NCI-H82 treated with DMSO at 0.1 percent for 48 hours (cell line): Measurements from ENCODE around the gene INPP4B.

Experiments
- DNase-seq: peaks from one replicate; lab custom pipeline; 2025; ENCODE audit not compliant: unreplicated experiment; lab: John Stamatoyannopoulos, UW

The INPP4B gene

DNA sequence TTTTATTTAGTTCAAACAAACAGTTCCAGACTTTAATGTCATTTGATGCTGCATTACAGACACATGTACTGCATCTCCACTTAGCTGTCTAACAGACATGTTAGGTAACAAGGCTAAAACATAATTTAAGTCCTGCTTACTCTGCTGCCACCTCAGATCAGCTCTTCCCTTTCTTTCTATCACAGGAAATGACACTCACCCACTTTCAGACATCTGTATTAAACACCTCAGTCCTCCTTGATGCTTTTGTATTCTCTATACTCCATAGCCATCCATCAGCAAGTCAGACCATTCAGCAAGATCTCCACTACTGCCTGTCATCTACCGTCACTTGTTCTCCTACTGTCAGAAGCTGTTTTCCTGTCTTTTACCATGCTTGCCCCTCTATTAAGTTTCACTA, 804.3 kb downstream of the INPP4B start:
- no peak for DNase-seq

DNA sequence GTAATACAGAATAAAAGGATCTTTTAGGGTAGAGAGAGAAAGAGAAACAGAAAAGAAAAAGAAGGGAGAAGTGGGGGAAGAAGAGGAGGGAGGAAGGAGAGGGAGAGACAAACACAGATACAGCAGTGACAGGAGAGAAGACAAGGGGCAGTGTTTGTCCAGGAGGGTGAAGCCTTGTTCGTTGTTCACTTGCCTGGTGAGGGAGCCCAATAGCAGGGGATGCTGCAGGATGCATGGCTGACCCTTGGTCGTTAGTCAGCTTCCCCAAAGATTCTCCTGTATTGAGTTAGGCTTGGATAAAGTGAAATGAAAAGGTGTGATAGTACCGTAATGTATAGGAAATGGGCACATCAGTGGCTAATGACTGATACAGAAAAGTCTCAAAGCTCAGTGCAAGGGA, 806.1 kb downstream of the INPP4B start:
- no peak for DNase-seq

DNA sequence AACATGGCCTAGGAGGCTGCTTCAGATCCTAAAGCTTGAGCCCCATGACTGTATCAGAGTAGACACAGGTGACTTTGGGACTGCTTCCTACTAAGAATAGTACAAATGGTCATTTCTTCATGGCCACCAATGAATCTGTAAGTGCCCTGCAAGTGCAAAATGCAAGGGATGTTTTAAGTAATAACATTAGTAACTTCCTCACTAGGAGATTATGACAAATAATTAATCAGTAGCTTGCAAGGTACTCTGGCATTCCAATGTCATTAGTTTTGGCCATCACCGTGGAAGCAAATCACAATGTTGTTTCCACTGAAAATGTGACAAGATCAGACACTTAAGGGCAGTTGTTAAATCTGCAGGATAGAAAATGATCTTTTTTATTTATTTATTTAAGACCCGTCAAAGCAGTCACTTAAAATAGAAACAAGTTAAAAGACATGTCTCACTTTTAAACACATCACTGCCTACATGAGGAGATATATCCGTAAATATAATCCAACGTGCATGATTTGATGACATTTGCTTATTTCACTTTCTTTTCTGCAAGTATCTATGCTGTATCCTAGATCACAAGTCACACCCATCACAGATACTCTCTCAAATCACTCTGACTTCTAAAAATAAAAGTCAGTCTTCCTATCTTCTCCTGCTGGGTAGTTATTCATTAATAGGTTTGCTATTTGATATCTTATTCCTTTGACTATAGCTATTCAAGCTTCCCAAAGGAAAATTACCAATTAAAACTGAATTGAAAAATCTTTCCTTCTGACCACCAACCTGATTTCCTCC, 809.1 kb downstream of the INPP4B start:
- DNase-seq: no peak

DNA sequence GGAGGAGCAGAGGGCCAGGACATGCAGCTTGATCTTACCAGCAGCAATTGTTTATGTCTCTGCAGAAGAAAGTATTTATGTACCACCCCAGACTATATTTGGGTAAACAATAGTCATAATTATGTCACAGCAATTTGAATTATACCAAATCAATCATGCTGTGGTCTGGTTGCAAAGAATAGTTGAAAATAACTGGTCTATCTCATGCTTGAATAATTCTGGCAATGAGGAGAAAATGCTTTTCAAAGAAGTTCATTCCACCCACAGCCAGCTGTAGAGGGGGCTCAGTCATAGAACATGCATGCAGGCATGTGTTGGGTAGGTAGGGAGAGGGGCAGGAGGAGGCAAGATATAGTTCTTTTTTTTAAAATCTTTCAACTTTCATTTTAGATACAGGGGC, 810.5 kb downstream of the INPP4B start:
- DNase-seq: no peak

DNA sequence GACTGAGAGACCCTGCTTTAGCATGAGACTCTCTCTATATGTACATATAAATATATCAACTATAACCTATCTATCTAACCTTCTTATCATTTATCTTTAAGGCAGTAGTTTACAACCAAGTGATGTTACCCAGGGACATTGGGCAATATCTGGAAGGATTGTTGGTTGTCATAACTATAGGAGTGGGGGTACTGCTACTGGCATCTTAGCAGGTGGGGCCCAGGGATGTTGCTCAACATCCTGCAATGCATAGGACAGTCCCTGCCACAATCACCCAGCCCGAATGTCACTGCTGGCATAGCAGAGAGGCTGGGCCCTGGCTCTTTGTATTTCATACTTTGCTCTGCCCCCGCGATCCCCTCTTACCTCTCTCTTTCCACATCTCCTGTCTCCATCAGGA, 812.0 kb downstream of the INPP4B start:
- DNase-seq: no peak

DNA sequence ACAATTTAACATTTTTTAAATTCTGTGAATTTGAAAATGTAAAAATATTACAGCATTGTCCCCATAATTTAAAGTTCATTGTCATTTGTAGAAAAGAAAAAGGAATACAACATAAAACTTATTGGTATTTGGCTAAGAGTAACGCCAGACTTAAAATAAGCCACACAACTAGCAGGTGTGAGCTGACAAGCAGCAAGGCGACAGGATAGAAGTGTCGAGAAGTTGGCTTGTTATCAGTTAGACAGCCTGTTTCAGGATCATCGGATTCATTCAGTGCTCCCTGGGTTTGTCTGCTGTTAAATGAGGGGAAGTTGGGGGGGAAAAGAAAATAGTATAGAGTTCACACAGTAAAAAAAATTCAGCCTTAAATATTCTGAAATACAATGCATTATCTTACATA, 816.1 kb downstream of the INPP4B start:
- no peak for DNase-seq

DNA sequence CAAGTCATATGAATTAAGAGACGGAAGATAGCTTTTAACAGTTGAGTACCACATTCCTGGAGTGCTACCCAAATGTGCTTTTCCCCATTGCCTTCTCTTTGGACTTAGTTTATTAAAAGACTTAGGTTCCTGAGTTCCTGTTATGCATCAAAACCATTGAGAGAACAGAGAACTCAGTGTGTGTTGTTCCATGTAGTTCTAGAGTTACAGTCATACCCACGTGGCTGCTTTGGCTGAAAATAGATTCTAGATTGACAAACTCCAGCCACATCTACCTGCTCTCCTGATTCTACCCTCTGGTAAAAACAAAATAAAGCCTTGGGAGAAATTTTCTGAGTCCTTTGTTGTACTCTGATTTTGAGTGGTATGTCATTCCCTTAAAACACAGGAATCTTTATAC, 824.3 kb downstream of the INPP4B start:
- no peak for DNase-seq

DNA sequence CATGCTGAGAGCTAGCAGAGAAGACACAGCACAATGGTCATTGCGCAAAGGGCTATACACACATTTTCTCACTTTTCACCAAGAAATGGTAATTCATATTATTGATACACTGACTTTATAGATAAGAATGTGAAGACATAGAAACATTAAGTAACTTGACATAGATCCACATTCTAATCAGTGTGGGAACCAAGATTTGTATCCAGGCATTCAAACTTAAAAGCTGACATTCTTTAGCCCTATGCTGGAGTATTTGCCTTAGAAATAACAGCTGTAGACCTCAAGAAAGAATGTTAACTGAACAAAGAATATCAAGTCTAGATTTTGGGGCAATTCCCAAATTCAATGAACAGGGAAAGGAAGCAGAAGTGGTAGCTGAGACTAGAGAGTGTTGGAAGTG, 824.9 kb downstream of the INPP4B start:
- no peak for DNase-seq

DNA sequence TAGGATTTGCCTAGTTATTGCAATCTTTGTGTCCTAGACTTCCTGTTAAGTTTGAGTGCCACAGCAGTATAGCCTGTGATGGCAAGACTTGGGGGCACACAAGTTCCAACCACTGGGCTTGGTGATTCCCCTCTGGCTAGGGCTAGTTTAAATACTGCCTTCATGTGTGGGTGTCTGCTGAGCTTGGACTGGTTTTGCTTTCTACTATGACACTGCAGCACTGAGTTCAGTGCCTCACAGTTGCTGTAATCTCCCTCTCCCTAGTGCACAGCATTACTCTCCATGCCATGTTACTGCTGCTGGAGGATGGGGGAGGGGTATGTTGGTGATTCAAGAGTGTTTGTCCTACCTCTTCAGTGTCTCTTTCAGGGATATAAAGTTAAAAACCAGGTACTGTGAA, 830.1 kb downstream of the INPP4B start:
- no peak for DNase-seq

DNA sequence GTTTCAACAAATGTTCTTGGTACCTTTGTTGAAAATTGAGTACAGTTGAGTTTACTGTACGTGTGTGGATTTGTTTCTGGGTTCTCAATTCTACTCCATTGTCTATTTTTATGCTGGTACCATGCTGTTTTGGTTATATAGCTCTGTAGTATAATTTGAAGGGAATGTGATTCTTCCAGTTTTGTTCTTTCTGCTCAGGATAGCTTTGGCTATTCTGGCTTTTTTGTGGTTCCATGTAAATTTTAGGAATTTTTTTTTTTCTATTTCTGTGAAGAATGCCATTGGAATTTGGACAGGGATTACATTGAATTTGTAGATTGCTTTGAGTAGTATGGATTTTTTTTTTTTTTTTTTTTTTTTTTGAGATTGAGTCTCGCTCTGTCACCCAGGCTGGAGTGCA, 836.4 kb downstream of the INPP4B start:
- DNase-seq: no peak

DNA sequence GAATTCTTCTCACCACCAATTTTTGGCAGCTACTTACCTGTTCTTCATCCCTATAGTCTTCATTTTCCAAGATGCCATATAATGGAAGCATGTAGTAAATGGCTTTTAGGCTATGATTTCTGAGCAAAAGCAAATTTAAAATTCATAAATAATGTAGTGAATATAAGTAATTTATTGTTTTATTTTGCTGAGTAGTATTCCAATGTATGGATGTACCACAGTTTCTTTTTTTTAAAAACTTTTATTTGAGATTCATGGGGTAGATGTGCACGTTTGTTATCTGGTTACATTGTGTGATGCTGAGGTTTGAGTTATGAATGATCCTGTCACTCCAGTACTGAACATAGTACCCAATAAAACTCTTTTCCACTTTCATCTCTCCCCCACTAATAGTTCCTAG, 840.6 kb downstream of the INPP4B start:
- DNase-seq: no peak

DNA sequence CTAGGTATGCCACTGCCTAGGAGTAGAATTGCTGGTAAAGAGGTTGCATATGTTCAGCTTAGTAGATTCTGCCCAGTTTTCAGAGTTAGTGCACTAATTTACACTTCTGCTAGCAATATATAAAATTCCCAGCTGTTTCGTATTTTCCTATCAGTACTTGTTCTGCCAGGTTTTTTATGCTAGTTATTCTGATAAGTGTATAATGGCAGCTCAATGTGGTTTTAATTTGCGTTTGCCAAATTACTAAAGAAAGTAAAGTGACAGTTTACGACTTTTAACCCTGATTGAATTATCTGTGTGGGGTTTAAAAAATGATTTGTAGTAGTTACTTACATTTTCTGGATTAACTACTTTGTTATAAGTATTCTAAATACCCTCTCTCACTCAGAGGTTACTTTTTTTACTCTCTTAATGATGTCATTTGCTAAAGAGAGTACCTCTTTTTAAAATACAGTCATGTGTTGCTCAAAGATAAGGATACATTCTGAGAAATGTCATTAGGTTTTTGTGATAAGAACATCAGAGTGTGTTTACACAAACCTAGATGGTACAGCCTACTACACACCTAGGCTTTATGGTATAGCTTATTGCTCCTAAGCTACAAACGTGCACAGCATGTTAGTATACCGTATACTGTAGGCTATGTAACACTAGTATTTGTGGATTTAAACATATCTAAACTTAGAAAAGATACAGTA, 846.5 kb downstream of the INPP4B start:
- DNase-seq: no peak

DNA sequence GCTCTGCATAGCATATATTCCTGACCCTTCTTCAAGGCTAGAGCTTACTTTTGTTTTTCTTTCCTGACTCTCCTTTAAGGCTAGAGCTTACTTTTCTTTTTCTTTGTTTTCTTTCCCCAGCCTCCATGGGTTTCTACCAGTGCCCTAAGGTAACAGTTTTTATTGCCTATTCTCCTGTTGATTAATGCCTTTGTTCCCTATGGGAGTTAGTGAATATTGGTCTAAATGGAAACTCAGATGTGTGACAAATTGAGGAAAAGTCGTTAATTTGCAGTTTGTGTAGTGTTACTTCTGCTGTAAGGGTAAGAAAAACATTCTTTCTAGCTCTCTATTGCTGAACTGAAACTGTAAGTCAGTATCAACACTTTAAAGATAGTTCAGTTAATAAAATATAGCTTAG, 851.0 kb downstream of the INPP4B start:
- DNase-seq: no peak

DNA sequence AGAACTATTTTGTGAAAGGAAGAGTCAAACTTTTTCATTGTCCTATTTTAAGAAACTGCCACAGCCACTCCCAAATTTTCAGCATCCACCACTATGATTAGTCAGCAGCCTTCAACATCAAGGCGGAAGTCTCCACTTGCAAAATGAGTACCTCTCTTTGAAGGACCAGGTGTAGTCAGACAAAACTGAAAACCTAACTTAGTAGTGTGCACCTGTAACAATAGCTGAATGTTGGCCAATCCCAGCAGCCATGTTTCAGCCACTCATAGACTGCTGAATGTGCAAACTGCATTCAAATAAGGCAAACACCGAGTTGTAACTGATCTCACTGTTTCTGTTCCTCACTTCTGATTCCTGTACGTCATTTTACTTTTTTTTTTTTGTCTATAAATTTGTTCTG, 868.7 kb downstream of the INPP4B start:
- DNase-seq: no peak
